ENCODE measurements around the gene GNG7. TPM values are rescaled to one million over a fixed set of nuclear protein-coding genes. Genes with fewer than 3 reads are reported as not detected.

The GNG7 gene
- total RNA-seq, 1 experiment from 2014 or later: 7.7 TPM

DNA sequence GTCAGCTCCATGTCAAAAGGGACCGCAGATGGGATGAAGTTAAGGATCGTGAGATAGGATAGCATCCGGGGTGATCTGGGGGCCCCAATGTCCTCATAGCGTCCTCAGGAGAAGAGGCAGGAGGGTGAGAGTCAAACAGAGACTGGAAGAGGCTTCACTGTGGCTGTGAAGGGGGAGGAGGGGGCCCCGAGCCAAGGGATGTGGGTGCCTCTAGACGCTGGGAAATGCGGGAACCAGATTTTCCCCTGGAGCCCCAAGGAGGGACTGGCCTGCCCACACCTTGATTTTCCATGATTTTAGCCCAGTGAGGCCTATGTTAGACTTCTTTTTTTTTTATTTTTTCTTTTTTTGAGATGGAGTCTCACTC lies 61.2 kb downstream of the GNG7 start:
- peaks cover 19% of the 10 kb centered on the region for H3K27me3 Mint-ChIP-seq (ENCODE audit: low read depth)
- no peaks in the 10 kb centered on the region; a peak in 1 of 5 replicates for H3K9me3 Mint-ChIP-seq
- H3K56ac ChIP-seq (ENCODE audit: insufficient read length, low read depth, low read length): no peak overlapping the region
- DNase-seq: no peak
- H3K79me1 ChIP-seq (ENCODE audit: insufficient read depth, low read depth, low read length, poor library complexity, severe bottlenecking): no peaks in the 10 kb centered on the region
- peaks cover 7 to 14% of the 10 kb centered on the region in 2 experiments for H3K4me1 Mint-ChIP-seq
- no CpG with 5 or more reads among the region's 7 CpGs for WGBS (ENCODE audit: extremely low coverage, insufficient read length, low lambda C conversion rate)
- H3K4me3 Mint-ChIP-seq: no peak overlapping the region
- H3K27ac ChIP-seq (ENCODE audit: insufficient read length, low read depth, low read length): no peak overlapping the region
- H2BK15ac ChIP-seq (ENCODE audit: low read depth, low read length): no peak overlapping the region
- no peak overlapping the region; a peak in 1 of 7 replicates for H3K27ac Mint-ChIP-seq
- H3K79me2 ChIP-seq (ENCODE audit: insufficient read depth, low read length): no peaks in the 10 kb centered on the region
- no peaks in the 10 kb centered on the region for H3K4me1 ChIP-seq (ENCODE audit: insufficient read depth, low read length)
- no peak overlapping the region for H3K23ac ChIP-seq (ENCODE audit: insufficient read length, low read depth, low read length)
- H2BK12ac ChIP-seq (ENCODE audit: insufficient read length, low read depth, low read length): no peak overlapping the region
- no peak overlapping the region for H3K4me2 ChIP-seq (ENCODE audit: insufficient read depth, insufficient read length, low read length)
- no peak overlapping the region for H4K5ac ChIP-seq (ENCODE audit: insufficient read length, low read depth, low read length)
- no peak overlapping the region for H2BK20ac ChIP-seq (ENCODE audit: low read depth, low read length, poor library complexity, severe bottlenecking)
- no peak overlapping the region for H3T11ph ChIP-seq (ENCODE audit: low read length)
- H3K9me3 ChIP-seq (ENCODE audit: control insufficient read depth, low read depth, low read length): no peaks in the 10 kb centered on the region
- no peak overlapping the region for H3K4ac ChIP-seq (ENCODE audit: low read depth, low read length)
- H3K27me3 ChIP-seq (ENCODE audit: insufficient read depth, low read length): no peaks in the 10 kb centered on the region
- no peak overlapping the region for H4K8ac ChIP-seq (replicated peaks; ENCODE audit: insufficient read length, low read depth, low read length)
- peaks cover 4% of the 10 kb centered on the region for H3K23me2 ChIP-seq (ENCODE audit: insufficient read length, low read depth, low read length, poor library complexity, severe bottlenecking)
- H2BK5ac ChIP-seq (ENCODE audit: insufficient read length, low read length): no peak overlapping the region
- no peak overlapping the region for H3K9ac ChIP-seq (ENCODE audit: extremely low read depth, insufficient read length, low read length)
- TF ChIP-seq CTCF (conservative IDR thresholded peaks at IDR 0.05): no peak
- H2AFZ ChIP-seq (ENCODE audit: low read length): no peak overlapping the region
- H3K36me3 Mint-ChIP-seq (ENCODE audit: insufficient read depth in 1 of 3, low read depth in 3 of 3): peaks cover 0 to 6% (median 2%) of the 10 kb centered on the region in 3 experiments; a peak in 2 of 7 replicates
- H3K18ac ChIP-seq (ENCODE audit: insufficient read length, low read depth, low read length): no peak overlapping the region
- H2BK120ac ChIP-seq (ENCODE audit: low read depth, low read length, poor library complexity, severe bottlenecking): no peak overlapping the region
- no peak overlapping the region for H2AK5ac ChIP-seq (ENCODE audit: insufficient read length, low read length)
- no peaks in the 10 kb centered on the region for H4K20me1 ChIP-seq (ENCODE audit: control insufficient read depth, insufficient read depth, insufficient read length)
- no peak overlapping the region for H4K91ac ChIP-seq (ENCODE audit: insufficient read length, low read depth, low read length)
- no peak overlapping the region for H3K14ac ChIP-seq (ENCODE audit: insufficient read depth, low read length)
